ENCODE results near the gene CNOT4. TPM values are rescaled to one million over a fixed set of nuclear protein-coding genes. Genes with fewer than 3 reads are reported as not detected.

Gene CNOT4
- total and polyA plus RNA-seq, 2 of the 4 experiments (the other 2 are of a cell fraction): 7.0 to 8.1 TPM

- Histone ChIP-seq H2AK9ac (replicated peaks; ENCODE audit: low read depth, low read length, poor library complexity) (no peak overlapping the region), H4K91ac (ENCODE audit: insufficient read depth, low read depth, low read length) (no peak overlapping the region), H3K23ac (ENCODE audit: low read depth, low read length) (no peak overlapping the region), H3K18ac (ENCODE audit: low read depth, low read length) (no peak overlapping the region), H3K56ac (ENCODE audit: extremely low read depth, insufficient read depth, low read length) (no peak overlapping the region), H2BK15ac (ENCODE audit: low read depth, low read length) (no peak overlapping the region), H2BK5ac (ENCODE audit: low read depth, low read length, poor library complexity, severe bottlenecking) (no peak overlapping the region), H2BK120ac (ENCODE audit: low read depth, low read length) (no peak overlapping the region), H3K4me2 (ENCODE audit: low read depth, low read length) (no peak overlapping the region), H3K36me3 (ENCODE audit: control insufficient read depth, insufficient read depth, low read length) (no peaks in the 10 kb centered on the region), H3K4me3 (ENCODE audit: insufficient read depth, low read depth, low read length) (no peak overlapping the region), H3K9ac (ENCODE audit: low read depth, low read length) (no peak overlapping the region), H3K9me1 (ENCODE audit: insufficient read depth, low read length) (no peaks in the 10 kb centered on the region), H3K79me1 (ENCODE audit: low read depth in 1 of 2, low read length in 2 of 2) (no peaks in the 10 kb centered on the region), H2BK20ac (ENCODE audit: low read depth, low read length) (no peak overlapping the region), H4K8ac (ENCODE audit: low read depth in 2 of 2, low read length in 2 of 2) (no peak overlapping the region), H3K4ac (ENCODE audit: low read depth, low read length) (no peak overlapping the region), H3K27ac (ENCODE audit: insufficient read depth, low read length) (no peak overlapping the region), H3K27me3 (ENCODE audit: control insufficient read depth, insufficient read depth, low read length) (peaks cover 2% of the 10 kb centered on the region; the same call in 1 of the 2 replicates), H3K9me3 (ENCODE audit: control insufficient read depth, insufficient read depth, low read length) (no peaks in the 10 kb centered on the region), H2AFZ (replicated peaks; ENCODE audit: low read length, poor library complexity) (no peak overlapping the region), H4K5ac (ENCODE audit: low read depth, low read length) (no peak overlapping the region), H2AK5ac (ENCODE audit: low read depth, low read length) (no peak overlapping the region), H3K14ac (replicated peaks; ENCODE audit: low read depth, low read length) (no peak overlapping the region), H4K20me1 (ENCODE audit: insufficient read depth, low read length) (no peaks in the 10 kb centered on the region), H3K4me1 (ENCODE audit: control insufficient read depth, insufficient read depth, low read length) (no peaks in the 10 kb centered on the region)
- BruUV-seq (replicated peaks): no TSS peak
- ATAC-seq (ENCODE audit: low read depth): no peak
- ChIA-PET CTCF (no interaction called here), POLR2A (ENCODE audit: unreplicated experiment) (no interaction called here)
- DNase-seq: no peak
- dilution Hi-C loops (cut with HindIII; ENCODE audit: low sequenced_read_pairs, unreplicated experiment): no loop called here
- no CpG with 5 or more reads among the region's 1 CpG for WGBS, 2 experiments (ENCODE audit: extremely low coverage in 2 of 2, insufficient read length in 1 of 2)
- no peak for TF ChIP-seq CHD1 (IDR thresholded peaks at IDR 0.05; ENCODE audit: low read depth, low read length)
- in situ Hi-C loops (cut with MboI; ENCODE audit: low sequenced_read_pairs): no loop called here
- intact Hi-C loops (cut with micrococcal nuclease): no loop called here
Observed at GRCh38 chr7:135518748-135519147, 8.8 kb upstream of the CNOT4 start.

All from IMR-90 (cell line).